ENCODE results near the gene DENND5A. TPM values are rescaled to one million over a fixed set of nuclear protein-coding genes. Genes with fewer than 3 reads are reported as not detected.

The DENND5A gene
- total and polyA plus RNA-seq, 10 of the 15 experiments (the other 5 are each of a cell fraction or from before 2014, with no cell fraction given) = 15.6 to 157 (median 85.1) TPM

DNA sequence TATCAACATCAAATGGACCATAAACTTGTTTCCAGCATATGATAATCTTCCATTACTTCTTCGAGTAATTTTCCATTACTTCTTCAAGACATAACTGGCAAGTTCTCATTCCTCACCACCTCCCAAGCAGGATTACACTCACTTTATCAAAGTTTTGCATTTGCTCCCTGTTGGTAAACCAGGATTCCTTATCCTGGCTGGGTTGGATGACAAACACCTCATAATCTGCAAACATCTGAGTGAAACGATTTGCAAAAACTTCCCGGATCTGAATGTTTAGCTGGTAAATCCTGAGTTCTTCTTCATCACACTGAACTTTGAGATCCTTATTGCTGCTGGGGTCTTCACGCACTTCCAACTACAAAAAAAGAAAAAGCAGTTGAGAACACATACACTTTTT, 86.4 kb downstream of the DENND5A start (continued):
- TF ChIP-seq, protein P1, sequence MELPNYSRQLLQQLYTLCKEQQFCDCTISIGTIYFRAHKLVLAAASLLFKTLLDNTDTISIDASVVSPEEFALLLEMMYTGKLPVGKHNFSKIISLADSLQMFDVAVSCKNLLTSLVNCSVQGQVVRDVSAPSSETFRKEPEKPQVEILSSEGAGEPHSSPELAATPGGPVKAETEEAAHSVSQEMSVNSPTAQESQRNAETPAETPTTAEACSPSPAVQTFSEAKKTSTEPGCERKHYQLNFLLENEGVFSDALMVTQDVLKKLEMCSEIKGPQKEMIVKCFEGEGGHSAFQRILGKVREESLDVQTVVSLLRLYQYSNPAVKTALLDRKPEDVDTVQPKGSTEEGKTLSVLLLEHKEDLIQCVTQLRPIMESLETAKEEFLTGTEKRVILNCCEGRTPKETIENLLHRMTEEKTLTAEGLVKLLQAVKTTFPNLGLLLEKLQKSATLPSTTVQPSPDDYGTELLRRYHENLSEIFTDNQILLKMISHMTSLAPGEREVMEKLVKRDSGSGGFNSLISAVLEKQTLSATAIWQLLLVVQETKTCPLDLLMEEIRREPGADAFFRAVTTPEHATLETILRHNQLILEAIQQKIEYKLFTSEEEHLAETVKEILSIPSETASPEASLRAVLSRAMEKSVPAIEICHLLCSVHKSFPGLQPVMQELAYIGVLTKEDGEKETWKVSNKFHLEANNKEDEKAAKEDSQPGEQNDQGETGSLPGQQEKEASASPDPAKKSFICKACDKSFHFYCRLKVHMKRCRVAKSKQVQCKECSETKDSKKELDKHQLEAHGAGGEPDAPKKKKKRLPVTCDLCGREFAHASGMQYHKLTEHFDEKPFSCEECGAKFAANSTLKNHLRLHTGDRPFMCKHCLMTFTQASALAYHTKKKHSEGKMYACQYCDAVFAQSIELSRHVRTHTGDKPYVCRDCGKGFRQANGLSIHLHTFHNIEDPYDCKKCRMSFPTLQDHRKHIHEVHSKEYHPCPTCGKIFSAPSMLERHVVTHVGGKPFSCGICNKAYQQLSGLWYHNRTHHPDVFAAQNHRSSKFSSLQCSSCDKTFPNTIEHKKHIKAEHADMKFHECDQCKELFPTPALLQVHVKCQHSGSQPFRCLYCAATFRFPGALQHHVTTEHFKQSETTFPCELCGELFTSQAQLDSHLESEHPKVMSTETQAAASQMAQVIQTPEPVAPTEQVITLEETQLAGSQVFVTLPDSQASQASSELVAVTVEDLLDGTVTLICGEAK (IDR thresholded peaks at IDR 0.05; ENCODE audit: borderline replicate concordance) = no peak
- TF ChIP-seq SREBF2 (IDR thresholded peaks at IDR 0.05; ENCODE audit: low read length) = no peak
- TF ChIP-seq MEF2B (IDR thresholded peaks at IDR 0.05; ENCODE audit: partially characterized antibody, poor library complexity, severe bottlenecking) = no peak
- no peak for TF ChIP-seq EP300 (IDR thresholded peaks at IDR 0.05; ENCODE audit: borderline replicate concordance in 1 of 2, control insufficient read depth in 1 of 2, low read depth in 2 of 2, low read length in 2 of 2)
- no peak for TF ChIP-seq ZNF207 (IDR thresholded peaks at IDR 0.05; ENCODE audit: borderline replicate concordance)
- no peak for TF ChIP-seq MEF2A (IDR thresholded peaks at IDR 0.05; ENCODE audit: insufficient read depth, low read depth, low read length)

- H4K20me1 ChIP-seq (ENCODE audit: control insufficient read depth, insufficient read depth) = no peaks in the 10 kb centered on the region
- CTCF ChIA-PET = interaction anchor here (0.6 to 5.2 kb wide), 3 partner anchors 84 to 1171 kb away, joined by 3 to 19 read pairs (median 4); no protein-coding TSS in a partner anchor
- ATAC-seq (no peak), FAIRE-seq (no peak), DNase-seq (ENCODE audit: low read depth, low spot score) (no peak)
- no peak overlapping the region for H3K9ac ChIP-seq (ENCODE audit: control insufficient read depth, insufficient read depth, low read length)
- H2AFZ ChIP-seq (ENCODE audit: control insufficient read depth, low read depth, low read length) = no peak overlapping the region
- H3K27ac ChIP-seq (ENCODE audit: control insufficient read depth, insufficient read depth) = no peak overlapping the region
- intact Hi-C loops (cut with micrococcal nuclease; ENCODE audit: unreplicated experiment) (no loop called here), in situ Hi-C loops (cut with MboI) (no loop called here)
- H3K4me1 ChIP-seq (ENCODE audit: control insufficient read depth, insufficient read depth, low read length) = no peaks in the 10 kb centered on the region
- peaks cover 0 to 4% of the 10 kb centered on the region in 2 experiments; a peak in 2 of 4 replicates for H3K36me3 ChIP-seq (ENCODE audit: control insufficient read depth in 2 of 2, insufficient read depth in 2 of 2, low read length in 1 of 2)
- RAD21 ChIA-PET (ENCODE audit: unreplicated experiment) = interaction anchor here (0.6 to 0.8 kb wide), 3 partner anchors 76 to 329 kb away, joined by 3 to 4 read pairs (median 3); no protein-coding TSS in a partner anchor
- 93% methylated on average over 2 of the region's 2 CpGs for WGBS (ENCODE audit: insufficient coverage, insufficient replicate concordance, low lambda C conversion rate, missing lambda C conversion rate)
- H3K4me3 ChIP-seq = no peak overlapping the region
- BruUV-seq (replicated peaks) = no TSS peak
- H3K4me2 ChIP-seq (ENCODE audit: control insufficient read depth, insufficient read depth) = no peak overlapping the region
- no peaks in the 10 kb centered on the region for H3K9me3 ChIP-seq (replicated peaks; ENCODE audit: control insufficient read depth, insufficient read depth, low read length)
- POLR2A ChIA-PET = interaction anchor here (0.6 kb wide), 2 partner anchors 64 to 352 kb away, joined by 4 to 5 read pairs; no protein-coding TSS in a partner anchor
- H3K79me2 ChIP-seq (ENCODE audit: control insufficient read depth, insufficient read depth, low read length) = no peaks in the 10 kb centered on the region
- SMC1A ChIA-PET (ENCODE audit: uncharacterized antibody, unreplicated experiment) = interaction anchor here (1.3 kb wide), 1 partner anchor 8 kb away, joined by 3 read pairs; no protein-coding TSS in a partner anchor
- H3K27me3 ChIP-seq (replicated peaks in 1 of 2; ENCODE audit: control insufficient read depth in 2 of 2, insufficient read depth in 2 of 2, low read length in 1 of 2) = no peaks in the 10 kb centered on the region
- TF ChIP-seq TAF1 (IDR thresholded peaks at IDR 0.05; ENCODE audit: borderline replicate concordance, low read depth, low read length) (no peak), NFYA (IDR thresholded peaks at IDR 0.05; ENCODE audit: borderline replicate concordance, low read depth, low read length) (no peak), MAX (IDR thresholded peaks at IDR 0.05; ENCODE audit: low read depth, low read length) (no peak), IRF5 (IDR thresholded peaks at IDR 0.05; ENCODE audit: borderline replicate concordance) (no peak), ZBTB33 (IDR thresholded peaks at IDR 0.05) (no peak), NFXL1 (IDR thresholded peaks at IDR 0.05; ENCODE audit: borderline replicate concordance) (no peak), JUND (IDR thresholded peaks at IDR 0.05; ENCODE audit: low read depth, low read length) (no peak)
Measured at GRCh38 chr11:9177438-9178091, 87.6 kb downstream of the DENND5A start.
